Measurements from ENCODE around the gene TIAM2.

The TIAM2 gene

DNA sequence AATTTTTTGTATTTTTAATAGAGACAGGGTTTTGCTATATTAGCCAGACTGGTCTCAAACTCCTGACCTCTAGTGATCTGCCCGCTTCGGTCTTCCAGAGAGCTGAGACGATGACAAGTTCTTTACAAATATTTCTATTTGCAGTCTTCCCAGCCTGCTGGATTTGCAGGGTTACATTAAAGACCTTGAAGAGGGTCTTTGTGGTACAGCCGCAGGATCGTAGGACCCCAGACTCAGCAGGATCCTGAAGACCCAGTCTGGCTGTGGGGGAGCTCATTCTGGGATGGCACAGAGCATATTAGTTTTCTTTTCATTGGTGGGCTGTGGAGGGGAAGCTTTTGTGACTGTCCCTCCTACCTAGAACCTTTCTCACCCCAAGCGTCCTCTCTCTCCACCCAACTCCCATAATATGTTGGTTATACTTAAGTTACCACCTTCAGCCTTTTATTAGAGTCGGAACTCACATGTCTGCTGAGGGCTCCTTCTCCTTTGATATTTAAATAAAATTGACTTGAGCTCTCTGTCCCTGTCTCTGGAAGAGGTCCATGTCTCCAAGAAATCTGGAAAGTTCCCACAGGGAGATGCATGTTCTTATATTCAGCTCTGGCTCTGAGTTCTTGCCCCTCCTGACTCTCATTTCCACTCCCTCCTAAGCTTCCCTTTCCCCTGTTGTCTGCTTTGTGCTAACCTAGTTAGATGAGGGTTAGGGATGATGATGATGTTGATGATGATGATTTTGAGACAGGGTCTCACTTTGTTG, 72.0 kb downstream of the TIAM2 start:
- DNase-seq (ENCODE audit: low read depth): no peak
- H3K4me3 ChIP-seq (ENCODE audit: low read depth, low read length): no peak overlapping the region
- TF ChIP-seq, protein P1, sequence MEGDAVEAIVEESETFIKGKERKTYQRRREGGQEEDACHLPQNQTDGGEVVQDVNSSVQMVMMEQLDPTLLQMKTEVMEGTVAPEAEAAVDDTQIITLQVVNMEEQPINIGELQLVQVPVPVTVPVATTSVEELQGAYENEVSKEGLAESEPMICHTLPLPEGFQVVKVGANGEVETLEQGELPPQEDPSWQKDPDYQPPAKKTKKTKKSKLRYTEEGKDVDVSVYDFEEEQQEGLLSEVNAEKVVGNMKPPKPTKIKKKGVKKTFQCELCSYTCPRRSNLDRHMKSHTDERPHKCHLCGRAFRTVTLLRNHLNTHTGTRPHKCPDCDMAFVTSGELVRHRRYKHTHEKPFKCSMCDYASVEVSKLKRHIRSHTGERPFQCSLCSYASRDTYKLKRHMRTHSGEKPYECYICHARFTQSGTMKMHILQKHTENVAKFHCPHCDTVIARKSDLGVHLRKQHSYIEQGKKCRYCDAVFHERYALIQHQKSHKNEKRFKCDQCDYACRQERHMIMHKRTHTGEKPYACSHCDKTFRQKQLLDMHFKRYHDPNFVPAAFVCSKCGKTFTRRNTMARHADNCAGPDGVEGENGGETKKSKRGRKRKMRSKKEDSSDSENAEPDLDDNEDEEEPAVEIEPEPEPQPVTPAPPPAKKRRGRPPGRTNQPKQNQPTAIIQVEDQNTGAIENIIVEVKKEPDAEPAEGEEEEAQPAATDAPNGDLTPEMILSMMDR (IDR thresholded peaks at IDR 0.05; ENCODE audit: control insufficient read depth, extremely low read depth, insufficient read depth): no peak

GRCh38 chr6:155067956-155068615, 73.0 kb downstream of the TIAM2 start:
- TF ChIP-seq, protein P1 (IDR thresholded peaks at IDR 0.05; ENCODE audit: control insufficient read depth, extremely low read depth, insufficient read depth): no peak
- no peak overlapping the region for H3K4me3 ChIP-seq (ENCODE audit: low read depth, low read length)

DNA sequence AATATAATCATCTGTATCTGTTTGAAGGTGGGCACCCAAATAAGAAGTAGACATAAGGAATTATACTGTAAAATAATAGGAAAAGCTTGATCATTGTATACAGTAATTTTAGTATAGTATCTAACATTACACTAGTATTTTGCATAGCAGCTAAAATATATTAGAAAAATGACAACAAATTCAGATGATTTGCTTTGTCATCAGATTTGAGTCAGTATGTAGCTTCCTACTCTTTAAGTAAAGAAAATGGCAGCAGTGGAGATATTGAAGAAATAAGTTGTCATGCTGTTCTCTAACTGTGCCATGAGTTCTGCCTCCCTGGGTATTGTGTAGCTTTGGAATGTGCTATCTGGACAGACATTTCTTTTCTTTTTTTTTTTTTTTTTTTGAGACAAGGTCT, 74.4 kb downstream of the TIAM2 start:
- TF ChIP-seq, protein P1 (IDR thresholded peaks at IDR 0.05; ENCODE audit: control insufficient read depth, extremely low read depth, insufficient read depth): no peak
- DNase-seq (ENCODE audit: low read depth): no peak
- H3K4me3 ChIP-seq (ENCODE audit: low read depth, low read length): no peak overlapping the region

More at GRCh38 chr6:155067956-155068615, 73.0 kb downstream of the TIAM2 start:
- DNase-seq (ENCODE audit: low read depth): no peak

DNA sequence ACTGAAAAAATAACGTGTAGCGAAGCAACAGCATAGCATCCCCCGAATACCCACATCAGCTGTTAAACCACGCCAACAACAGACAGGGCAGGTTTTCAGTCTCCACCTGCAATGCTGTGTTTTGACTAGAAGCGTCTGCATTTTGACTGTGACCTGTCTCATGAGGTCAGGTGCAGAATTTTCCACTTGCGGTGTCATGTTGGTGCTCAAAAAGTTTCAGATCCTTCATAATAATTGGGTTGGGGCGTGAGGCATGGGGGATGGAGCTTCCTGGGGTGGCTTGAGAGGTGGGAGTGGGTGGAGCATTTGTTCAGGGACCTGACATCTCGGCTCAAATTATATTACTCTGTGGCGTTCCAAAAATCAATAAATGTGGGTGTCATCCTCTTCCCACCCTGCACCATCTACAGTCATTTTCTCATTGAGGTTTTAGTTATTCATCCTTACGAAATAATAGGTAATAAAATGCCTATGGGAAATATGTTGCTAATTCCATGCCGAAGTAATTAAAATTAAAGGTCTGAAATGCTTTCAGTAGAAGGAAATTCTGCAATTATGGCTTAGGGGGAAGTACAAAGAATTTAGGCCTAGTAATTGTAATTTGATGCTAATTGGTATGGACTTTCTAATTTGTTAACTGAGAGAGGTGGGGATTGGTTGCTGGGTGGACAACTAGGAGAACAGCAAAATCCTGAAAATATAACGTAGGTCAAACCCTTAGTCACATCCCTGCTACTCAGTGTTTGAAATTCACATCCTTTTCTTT, 81.0 kb downstream of the TIAM2 start:
- H3K4me3 ChIP-seq (ENCODE audit: low read depth, low read length): no peak overlapping the region
- no peak for DNase-seq (ENCODE audit: low read depth)
- TF ChIP-seq, protein P1 (IDR thresholded peaks at IDR 0.05; ENCODE audit: control insufficient read depth, extremely low read depth, insufficient read depth): no peak

- DNase-seq (ENCODE audit: low read depth): no peak
- TF ChIP-seq, protein P1 (IDR thresholded peaks at IDR 0.05; ENCODE audit: control insufficient read depth, extremely low read depth, insufficient read depth): no peak
- H3K4me3 ChIP-seq (ENCODE audit: low read depth, low read length): no peak overlapping the region
Measured at GRCh38 chr6:155077331-155077730, 82.2 kb downstream of the TIAM2 start.

- TF ChIP-seq, protein P1 (IDR thresholded peaks at IDR 0.05; ENCODE audit: control insufficient read depth, extremely low read depth, insufficient read depth): no peak
- no peak overlapping the region for H3K4me3 ChIP-seq (ENCODE audit: low read depth, low read length)
- DNase-seq (ENCODE audit: low read depth): no peak
Measured at GRCh38 chr6:155077784-155078183, 82.7 kb downstream of the TIAM2 start.
